ENCODE results near the gene ATP1A2. TPM values are rescaled to one million over a fixed set of nuclear protein-coding genes. Genes with fewer than 3 reads are reported as not detected.

Gene ATP1A2
- total RNA-seq, 1 donor from 2014 or later = 93.6 TPM

DNA sequence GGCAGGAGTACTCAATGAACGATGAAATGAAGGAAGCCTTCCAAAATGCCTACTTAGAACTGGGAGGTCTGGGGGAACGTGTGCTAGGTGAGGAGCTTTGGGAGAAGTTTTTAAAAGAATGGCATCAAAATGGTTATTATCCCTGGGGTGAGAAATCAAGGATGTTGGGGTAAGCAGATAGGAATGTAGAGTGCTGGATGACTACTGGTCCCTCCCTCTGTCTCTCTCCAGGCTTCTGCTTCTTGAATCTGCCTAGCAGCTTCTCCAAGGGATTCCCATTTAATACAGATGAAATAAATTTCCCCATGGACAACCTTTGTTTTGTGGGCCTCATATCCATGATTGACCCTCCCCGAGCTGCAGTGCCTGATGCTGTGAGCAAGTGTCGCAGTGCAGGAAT is 55.8 kb downstream of the ATP1A2 start:
- Mint-ChIP-seq H3K4me3 (peak overlapping the region; percentile 1), H3K27ac (ENCODE audit: unreplicated experiment) (peak overlapping the region; percentile 14), H3K4me1 (peaks cover 49% of the 10 kb centered on the region), H3K27me3 (ENCODE audit: low read depth) (no peaks in the 10 kb centered on the region), H3K9me3 (no peaks in the 10 kb centered on the region), H3K36me3 (ENCODE audit: low read depth) (no peaks in the 10 kb centered on the region)
- TF ChIP-seq CTCF (conservative IDR thresholded peaks at IDR 0.05) = no peak
- no peak for DNase-seq (ENCODE audit: low read depth, low spot score)

DNA sequence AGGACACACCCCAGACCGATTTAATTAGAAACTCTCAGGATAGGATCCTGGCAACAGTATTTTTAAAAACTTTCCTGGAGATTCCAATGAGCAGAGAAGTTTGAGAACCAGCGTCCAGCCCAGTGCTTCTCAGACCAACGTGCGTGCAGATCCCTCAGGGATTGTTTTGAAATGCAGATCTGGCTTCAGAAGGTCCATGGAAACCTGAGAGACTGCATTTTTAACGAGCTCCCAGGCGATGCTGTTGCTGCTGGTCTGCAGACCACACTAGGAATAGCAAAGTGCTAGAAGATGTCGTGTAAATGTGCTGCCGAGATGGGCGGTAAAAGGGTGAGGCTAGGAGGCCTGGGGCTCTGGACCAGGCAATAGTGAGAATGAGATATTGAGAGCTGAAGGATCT is 56.4 kb downstream of the ATP1A2 start:
- Mint-ChIP-seq H3K4me1 (peaks cover 50% of the 10 kb centered on the region), H3K36me3 (ENCODE audit: low read depth) (no peaks in the 10 kb centered on the region), H3K9me3 (peaks cover 4% of the 10 kb centered on the region), H3K4me3 (peak overlapping the region; percentile 1), H3K27me3 (ENCODE audit: low read depth) (no peaks in the 10 kb centered on the region), H3K27ac (ENCODE audit: unreplicated experiment) (peak overlapping the region; percentile 46)
- no peak for DNase-seq (ENCODE audit: low read depth, low spot score)
- no peak for TF ChIP-seq CTCF (conservative IDR thresholded peaks at IDR 0.05)

DNA sequence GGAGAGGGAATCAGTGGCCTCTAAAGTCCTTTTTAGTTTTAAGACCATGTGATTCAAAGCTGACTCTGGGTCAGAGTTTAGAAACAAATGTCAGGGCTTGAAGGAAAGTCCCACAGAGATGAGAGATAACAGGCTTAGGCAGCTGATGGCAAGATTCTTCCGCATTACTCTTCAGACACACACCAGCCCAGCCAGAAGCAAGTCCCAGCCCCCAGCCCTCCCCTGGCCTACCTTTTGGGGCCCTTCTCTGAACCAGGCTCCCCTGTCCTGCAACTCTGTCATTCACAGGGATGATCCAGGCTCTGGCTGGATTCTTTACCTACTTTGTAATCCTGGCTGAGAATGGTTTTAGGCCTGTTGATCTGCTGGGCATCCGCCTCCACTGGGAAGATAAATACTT is 61.7 kb downstream of the ATP1A2 start:
- Mint-ChIP-seq H3K9me3 (peaks cover 8% of the 10 kb centered on the region), H3K4me3 (no peak overlapping the region), H3K27ac (ENCODE audit: unreplicated experiment) (no peak overlapping the region), H3K4me1 (peaks cover 19% of the 10 kb centered on the region), H3K36me3 (ENCODE audit: low read depth) (no peaks in the 10 kb centered on the region), H3K27me3 (ENCODE audit: low read depth) (no peaks in the 10 kb centered on the region)
- no peak for TF ChIP-seq CTCF (conservative IDR thresholded peaks at IDR 0.05)
- DNase-seq (ENCODE audit: low read depth, low spot score) = no peak

DNA sequence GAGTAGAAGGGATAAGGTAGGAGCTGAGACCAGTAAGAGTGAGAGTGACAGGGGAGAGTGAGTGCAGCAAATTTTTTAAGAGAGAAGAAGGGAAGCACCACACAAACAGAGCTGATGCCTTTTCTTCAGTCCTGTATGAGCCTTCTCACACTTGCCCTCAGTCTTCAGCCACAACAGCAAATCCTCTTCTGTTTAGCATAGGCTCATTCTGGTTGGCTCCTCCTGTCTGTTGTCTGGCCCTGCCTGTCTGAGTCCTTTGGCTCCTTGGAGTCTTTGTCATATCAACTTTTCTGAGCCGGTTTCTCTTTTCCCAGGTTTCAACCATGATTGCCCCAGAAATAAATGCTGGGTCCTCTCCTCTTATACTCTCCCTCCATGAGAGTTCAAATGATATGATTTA is 62.1 kb downstream of the ATP1A2 start:
- Mint-ChIP-seq H3K27me3 (ENCODE audit: low read depth) (no peaks in the 10 kb centered on the region), H3K27ac (ENCODE audit: unreplicated experiment) (no peak overlapping the region), H3K4me1 (peaks cover 15% of the 10 kb centered on the region), H3K36me3 (ENCODE audit: low read depth) (no peaks in the 10 kb centered on the region), H3K4me3 (no peak overlapping the region), H3K9me3 (peaks cover 8% of the 10 kb centered on the region)
- DNase-seq (ENCODE audit: low read depth, low spot score) = no peak
- TF ChIP-seq CTCF (conservative IDR thresholded peaks at IDR 0.05) = no peak

DNA sequence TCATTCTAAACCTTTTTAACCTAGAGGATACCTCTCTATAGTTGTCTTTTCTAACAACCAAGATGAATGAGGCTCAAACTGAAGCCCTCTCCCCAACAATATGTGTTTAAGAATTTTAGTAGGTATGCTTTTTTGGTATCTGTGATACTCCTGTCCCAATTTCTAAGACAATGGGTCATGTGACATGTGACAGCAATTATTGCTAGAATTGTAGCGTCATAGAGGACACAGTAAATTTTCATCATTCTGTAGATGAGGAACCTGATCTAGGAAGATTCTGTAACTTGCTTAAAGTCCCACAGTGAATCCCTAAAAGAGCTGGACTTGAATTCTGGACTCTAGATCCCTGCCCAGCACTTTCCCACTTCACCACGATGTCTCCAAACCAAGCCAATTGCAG is 63.2 kb downstream of the ATP1A2 start:
- no peak for DNase-seq (ENCODE audit: low read depth, low spot score)
- peaks cover 14% of the 10 kb centered on the region for H3K4me1 Mint-ChIP-seq
- H3K36me3 Mint-ChIP-seq (ENCODE audit: low read depth) = no peaks in the 10 kb centered on the region
- no peak for TF ChIP-seq CTCF (conservative IDR thresholded peaks at IDR 0.05)
- H3K27me3 Mint-ChIP-seq (ENCODE audit: low read depth) = no peaks in the 10 kb centered on the region
- H3K27ac Mint-ChIP-seq (ENCODE audit: unreplicated experiment) = no peak overlapping the region
- no peak overlapping the region for H3K4me3 Mint-ChIP-seq
- peaks cover 8% of the 10 kb centered on the region for H3K9me3 Mint-ChIP-seq

- no peaks in the 10 kb centered on the region for H3K27me3 Mint-ChIP-seq (ENCODE audit: low read depth)
- peaks cover 8% of the 10 kb centered on the region for H3K9me3 Mint-ChIP-seq
- no peak for DNase-seq (ENCODE audit: low read depth, low spot score)
- no peak for TF ChIP-seq CTCF (conservative IDR thresholded peaks at IDR 0.05)
- H3K27ac Mint-ChIP-seq (ENCODE audit: unreplicated experiment) = no peak overlapping the region
- H3K4me1 Mint-ChIP-seq = peaks cover 14% of the 10 kb centered on the region
- H3K4me3 Mint-ChIP-seq = no peak overlapping the region
- no peaks in the 10 kb centered on the region for H3K36me3 Mint-ChIP-seq (ENCODE audit: low read depth)
Observed at GRCh38 chr1:160179336-160179735, 63.8 kb downstream of the ATP1A2 start.
